GM12878 (cell line): ENCODE results near the gene WWOX. TPM values are rescaled to one million over a fixed set of nuclear protein-coding genes. Genes with fewer than 3 reads are reported as not detected.

Source experiments
- ATAC-seq: fragments of 200-7000 bp; cut with Tn5 transposase; 3 replicates; pipeline ENCODE4 v1.9.1; 2020; ENCODE audit warnings: mild to moderate bottlenecking, moderate library complexity
- BruUV-seq: library from RNA; stranded (reverse); fragments of 400-500 nt; replicated peaks from 2 replicates; lab custom pipeline; 2021; lab: Mats Ljungman, UMichigan
- CTCF ChIA-PET: fragments of 300-600 bp; sonication (Branson Sonifier 250); formaldehyde crosslinking; extraction: SDS; loops from one replicate; lab custom pipeline; 2021; ENCODE audit warnings: inconsistent platforms; lab: Yijun Ruan, JAX
- POLR2A ChIA-PET: fragments of 350-600 bp; formaldehyde crosslinking; extraction: SDS; loops from one replicate; lab custom pipeline; 2021; ENCODE audit warnings: inconsistent platforms; lab: Charles Lee
- RAD21 ChIA-PET: fragments of 300-600 bp; sonication (Branson Sonifier 250); formaldehyde crosslinking; loops from one replicate; lab custom pipeline; 2023; ENCODE audit warnings: antibody characterized with exemption; ENCODE audit not compliant: unreplicated experiment; lab: Charles Lee
- SMC1A ChIA-PET: fragments of 300-600 bp; sonication (Branson Sonifier 250); formaldehyde crosslinking; loops from one replicate; lab custom pipeline; 2023; ENCODE audit not compliant: unreplicated experiment, uncharacterized antibody; lab: Charles Lee
- DNase-seq: peaks from one replicate; pipeline ENCODE4 v3.0.0-alpha.2; 2011; ENCODE audit warnings: low read depth, low spot score
- FAIRE-seq: peaks from 3 replicates; lab custom pipeline; 2011; peaks lifted over from hg19 to GRCh38; lab: Jason Lieb, UNC
- H2AFZ ChIP-seq: 2 replicates; pipeline ENCODE4 v1.6.0; 2011; ENCODE audit warnings: low read depth, low read length, control low read depth; ENCODE audit not compliant: control insufficient read depth
- H3K27ac ChIP-seq: 2 replicates; pipeline ENCODE4 v1.5.1; 2011; ENCODE audit warnings: control low read depth; ENCODE audit not compliant: control insufficient read depth, insufficient read depth
- H3K27me3 ChIP-seq, 2 experiments: replicated peaks in 1 of 2; 2 replicates each; pipeline versions ENCODE4 v1.6.0 to v1.6.1; 2011; ENCODE audit warnings: low read length in 1 of 2; ENCODE audit not compliant: control insufficient read depth in 2 of 2, insufficient read depth in 2 of 2
- H3K36me3 ChIP-seq, 2 experiments: 2 replicates each; pipeline ENCODE4 v1.5.1; 2011; ENCODE audit warnings: low read length in 1 of 2; ENCODE audit not compliant: control insufficient read depth in 2 of 2, insufficient read depth in 2 of 2
- H3K4me1 ChIP-seq: 2 replicates; pipeline ENCODE4 v1.6.1; 2011; ENCODE audit warnings: mild to moderate bottlenecking, low read length, moderate library complexity, mixed read lengths; ENCODE audit not compliant: control insufficient read depth, insufficient read depth
- H3K4me2 ChIP-seq: 2 replicates; pipeline ENCODE4 v1.6.0; 2011; ENCODE audit warnings: control low read depth; ENCODE audit not compliant: control insufficient read depth, insufficient read depth
- H3K4me3 ChIP-seq: fragments of 200-600 bp; sonication (generic); 2 replicates; pipeline ENCODE4 v1.5.1; 2016
- H3K79me2 ChIP-seq: 2 replicates; pipeline ENCODE4 v1.6.0; 2011; ENCODE audit warnings: low read length; ENCODE audit not compliant: control insufficient read depth, insufficient read depth
- H3K9ac ChIP-seq: 2 replicates; pipeline ENCODE4 v1.8.0; 2011; ENCODE audit warnings: low read length, control low read depth, mixed read lengths; ENCODE audit not compliant: control insufficient read depth, insufficient read depth
- H3K9me3 ChIP-seq: replicated peaks from 3 replicates; pipeline ENCODE4 v1.5.1; 2011; ENCODE audit warnings: mild to moderate bottlenecking, low read length; ENCODE audit not compliant: control insufficient read depth, insufficient read depth
- H4K20me1 ChIP-seq: 2 replicates; pipeline ENCODE4 v1.6.0; 2011; ENCODE audit not compliant: control insufficient read depth, insufficient read depth
- BCL11A ChIP-seq: IDR thresholded peaks from 2 replicates; pipeline ENCODE4 v1.6.1; 2011; ENCODE audit warnings: low read depth, low read length
- CHD1 ChIP-seq: IDR thresholded peaks from 2 replicates; pipeline ENCODE4 v1.6.1; 2012; ENCODE audit warnings: low read depth, low read length, improper control_type of control experiment
- HCFC1 ChIP-seq: fragments of 150-350 bp; IDR thresholded peaks from 2 replicates; pipeline ENCODE4 v1.6.1; 2014; ENCODE audit warnings: low read length
- IKZF2 ChIP-seq, 2 experiments: fragments of 450-650 bp; IDR thresholded peaks; 2 replicates each; pipeline ENCODE4 v1.6.1; 2017; ENCODE audit warnings: mild to moderate bottlenecking in 2 of 2, moderate library complexity in 2 of 2
- KAT2A ChIP-seq: conservative IDR thresholded peaks from 2 replicates; pipeline ENCODE4 v1.6.1; 2011; ENCODE audit warnings: low read depth, low read length; ENCODE audit not compliant: control insufficient read depth
- KDM1A ChIP-seq: fragments of 200-600 bp; sonication (generic); IDR thresholded peaks from 2 replicates; pipeline ENCODE4 v1.6.1; 2016; ENCODE audit warnings: borderline replicate concordance
- SMAD5 ChIP-seq: IDR thresholded peaks from 2 replicates; pipeline ENCODE4 v1.6.1; 2016; ENCODE audit warnings: antibody characterized with exemption, low read depth
- SRF ChIP-seq, 2 experiments: IDR thresholded peaks; 2 replicates each; pipeline ENCODE4 v1.6.1; 2011; ENCODE audit warnings: low read depth in 2 of 2, low read length in 2 of 2, mild to moderate bottlenecking in 1 of 2, moderate library complexity in 1 of 2
- ZNF207 ChIP-seq: fragments of 450-650 bp; IDR thresholded peaks from 2 replicates; pipeline ENCODE4 v1.6.1; 2014; ENCODE audit warnings: antibody characterized with exemption, mild to moderate bottlenecking, borderline replicate concordance
- ZSCAN29 ChIP-seq: fragments of 450-650 bp; IDR thresholded peaks from 2 replicates; pipeline ENCODE4 v1.6.1; 2017; ENCODE audit warnings: mild to moderate bottlenecking, moderate library complexity
- WGBS: methylation state at CpG from one replicate; pipeline ENCODE4 v1.1.6; 2016; ENCODE audit warnings: low lambda C conversion rate; ENCODE audit not compliant: insufficient replicate concordance, insufficient coverage; ENCODE audit errors: missing lambda C conversion rate; 5-methylcytosine and 5-hydroxymethylcytosine counted together
- in situ Hi-C: fragments of 300-500 bp; cut with MboI; formaldehyde crosslinking; loops from 9 replicates; pipeline ENCODE4 v1.14.3; 2018; ENCODE audit warnings: mixed read lengths
- intact Hi-C: fragments of 100-400 bp; cut with micrococcal nuclease; formaldehyde crosslinking; loops from one replicate; pipeline ENCODE4 v1.14.2; 2022; ENCODE audit not compliant: unreplicated experiment
- polyA plus RNA-seq, 11 experiments: library from polyadenylated mRNA; depleted of rRNA in 4 of 11; unstranded in 6 of 11; stranded (reverse) in 5 of 11; fragments of >200 nt; fragmentation: Nextera tagmentation in 4 of 11; fragmentation: Illumina TruSeq in 1 of 11; extraction: Ambion mirVana in 4 of 11; extraction: Trizol in 1 of 11; gene quantifications; 1 replicate in 1 of 11; 2 replicates in 10 of 11; pipeline versions ENCODE4 v1.2.1 to v1.2.3, GENCODE V29; 2011 to 2016; ENCODE audit warnings: inconsistent platforms in 2 of 11, missing spikeins in 2 of 11, low read depth in 1 of 11
- total RNA-seq, 4 experiments: library from RNA; depleted of rRNA in 3 of 4; stranded (reverse); fragments of >200 nt in 3 of 4; fragmentation: Illumina TruSeq in 1 of 4; extraction: Trizol in 1 of 4; gene quantifications; 2 replicates each; pipeline versions ENCODE4 v1.2.1 to v1.2.3, GENCODE V29; 2013 to 2021
- TF ChIP-seq, protein P1 (sequence below): IDR thresholded peaks from 2 replicates; pipeline ENCODE4 v1.6.1; 2011; ENCODE audit warnings: borderline replicate concordance, low read depth, mild to moderate bottlenecking, moderate library complexity, low read length; ENCODE audit not compliant: insufficient read depth, poor library complexity, severe bottlenecking
- TF ChIP-seq, protein P2 (sequence below): IDR thresholded peaks from 2 replicates; pipeline ENCODE4 v1.6.1; 2012; ENCODE audit warnings: low read depth, low read length, improper control_type of control experiment
- TF ChIP-seq, protein P3 (sequence below): fragments of 450-650 bp; formaldehyde crosslinking; IDR thresholded peaks from 2 replicates; pipeline ENCODE4 v1.5.0; 2022; ENCODE audit warnings: mild to moderate bottlenecking, missing genetic modification characterization
- TF ChIP-seq, protein P4 (sequence below): fragments of 450-650 bp; IDR thresholded peaks from 2 replicates; pipeline ENCODE4 v1.6.1; 2016; ENCODE audit warnings: mild to moderate bottlenecking
- TF ChIP-seq, protein P5 (sequence below): fragments of 450-650 bp; IDR thresholded peaks from 2 replicates; pipeline ENCODE4 v1.6.1; 2017; ENCODE audit warnings: mild to moderate bottlenecking

Gene WWOX
- total and polyA plus RNA-seq, 10 of the 15 experiments (the other 5 are each of a cell fraction or from before 2014, with no cell fraction given), result 2.8 to 24.4 (median 17.8) TPM

DNA sequence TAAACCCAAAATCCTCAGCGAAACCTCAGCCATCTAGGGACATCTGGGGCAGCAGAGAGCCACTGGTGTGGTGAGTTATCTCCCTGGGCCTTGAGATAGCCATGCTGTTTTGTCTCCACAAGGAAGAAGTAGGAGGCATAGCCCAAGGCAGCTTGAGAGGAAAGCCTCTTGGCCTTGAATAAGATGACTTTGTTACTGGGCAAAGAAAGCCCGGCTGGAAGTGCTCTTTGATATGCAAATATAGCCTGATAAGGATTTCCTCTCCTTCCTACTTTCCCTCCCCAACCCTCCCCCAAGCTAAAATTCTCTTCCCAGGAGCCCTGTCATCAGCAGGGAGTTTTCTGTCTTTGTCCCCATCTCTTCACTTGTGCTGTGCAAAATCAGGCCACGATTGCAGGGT is 806.7 kb downstream of the WWOX start (continued):
- TF ChIP-seq, protein P1, sequence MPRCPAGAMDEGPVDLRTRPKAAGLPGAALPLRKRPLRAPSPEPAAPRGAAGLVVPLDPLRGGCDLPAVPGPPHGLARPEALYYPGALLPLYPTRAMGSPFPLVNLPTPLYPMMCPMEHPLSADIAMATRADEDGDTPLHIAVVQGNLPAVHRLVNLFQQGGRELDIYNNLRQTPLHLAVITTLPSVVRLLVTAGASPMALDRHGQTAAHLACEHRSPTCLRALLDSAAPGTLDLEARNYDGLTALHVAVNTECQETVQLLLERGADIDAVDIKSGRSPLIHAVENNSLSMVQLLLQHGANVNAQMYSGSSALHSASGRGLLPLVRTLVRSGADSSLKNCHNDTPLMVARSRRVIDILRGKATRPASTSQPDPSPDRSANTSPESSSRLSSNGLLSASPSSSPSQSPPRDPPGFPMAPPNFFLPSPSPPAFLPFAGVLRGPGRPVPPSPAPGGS, result no peak

DNA sequence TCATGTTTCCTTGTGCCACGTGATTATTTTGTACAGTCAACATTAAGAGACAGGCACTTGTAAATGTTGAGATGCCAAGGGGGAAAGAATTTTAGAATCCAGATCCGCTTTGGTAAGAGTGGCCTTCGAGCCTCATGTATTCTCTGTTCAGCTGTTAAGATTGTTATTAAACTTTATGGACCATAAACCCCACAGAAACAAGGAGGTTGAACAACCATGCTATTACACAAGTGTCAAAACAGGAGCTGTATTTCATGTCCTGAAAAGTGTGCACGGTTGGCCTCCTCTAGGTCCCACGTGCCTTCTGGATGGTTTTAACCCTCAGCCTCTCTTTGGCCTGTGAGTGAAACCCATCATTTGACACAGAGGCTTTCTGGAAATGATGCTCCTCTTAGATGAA is 809.8 kb downstream of the WWOX start:
- no peaks in the 10 kb centered on the region for H3K9me3 ChIP-seq
- ChIA-PET CTCF (no interaction called here), SMC1A (no interaction called here), POLR2A (no interaction called here), RAD21 (no interaction called here)
- 30% methylated on average over 5 of the region's 5 CpGs for WGBS
- no peaks in the 10 kb centered on the region for H4K20me1 ChIP-seq
- in situ Hi-C loops, result no loop called here
- no peak overlapping the region for H3K4me2 ChIP-seq
- H2AFZ ChIP-seq, result no peak overlapping the region
- H3K27me3 ChIP-seq, result no peaks in the 10 kb centered on the region
- H3K9ac ChIP-seq, result no peak overlapping the region
- FAIRE-seq (no peak), DNase-seq (no peak), ATAC-seq (no peak)
- no peaks in the 10 kb centered on the region for H3K79me2 ChIP-seq
- no peak overlapping the region for H3K4me3 ChIP-seq
- intact Hi-C loops, result no loop called here
- no peak overlapping the region for H3K27ac ChIP-seq
- H3K4me1 ChIP-seq, result no peaks in the 10 kb centered on the region
- no TSS peak for BruUV-seq
- H3K36me3 ChIP-seq, result no peaks in the 10 kb centered on the region
- TF ChIP-seq HCFC1 (no peak), BCL11A (no peak), KAT2A (no peak), SMAD5 (no peak), SRF (IDR thresholded peaks at IDR 0.05; ENCODE audit: low read depth in 2 of 2, low read length in 2 of 2) (no peak), IKZF2 (IDR thresholded peaks at IDR 0.05) (no peak), CHD1 (no peak), ZSCAN29 (no peak), KDM1A (no peak), ZNF207 (no peak)
- TF ChIP-seq, protein P2, sequence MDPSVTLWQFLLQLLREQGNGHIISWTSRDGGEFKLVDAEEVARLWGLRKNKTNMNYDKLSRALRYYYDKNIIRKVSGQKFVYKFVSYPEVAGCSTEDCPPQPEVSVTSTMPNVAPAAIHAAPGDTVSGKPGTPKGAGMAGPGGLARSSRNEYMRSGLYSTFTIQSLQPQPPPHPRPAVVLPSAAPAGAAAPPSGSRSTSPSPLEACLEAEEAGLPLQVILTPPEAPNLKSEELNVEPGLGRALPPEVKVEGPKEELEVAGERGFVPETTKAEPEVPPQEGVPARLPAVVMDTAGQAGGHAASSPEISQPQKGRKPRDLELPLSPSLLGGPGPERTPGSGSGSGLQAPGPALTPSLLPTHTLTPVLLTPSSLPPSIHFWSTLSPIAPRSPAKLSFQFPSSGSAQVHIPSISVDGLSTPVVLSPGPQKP, result no peak
- TF ChIP-seq, protein P3, sequence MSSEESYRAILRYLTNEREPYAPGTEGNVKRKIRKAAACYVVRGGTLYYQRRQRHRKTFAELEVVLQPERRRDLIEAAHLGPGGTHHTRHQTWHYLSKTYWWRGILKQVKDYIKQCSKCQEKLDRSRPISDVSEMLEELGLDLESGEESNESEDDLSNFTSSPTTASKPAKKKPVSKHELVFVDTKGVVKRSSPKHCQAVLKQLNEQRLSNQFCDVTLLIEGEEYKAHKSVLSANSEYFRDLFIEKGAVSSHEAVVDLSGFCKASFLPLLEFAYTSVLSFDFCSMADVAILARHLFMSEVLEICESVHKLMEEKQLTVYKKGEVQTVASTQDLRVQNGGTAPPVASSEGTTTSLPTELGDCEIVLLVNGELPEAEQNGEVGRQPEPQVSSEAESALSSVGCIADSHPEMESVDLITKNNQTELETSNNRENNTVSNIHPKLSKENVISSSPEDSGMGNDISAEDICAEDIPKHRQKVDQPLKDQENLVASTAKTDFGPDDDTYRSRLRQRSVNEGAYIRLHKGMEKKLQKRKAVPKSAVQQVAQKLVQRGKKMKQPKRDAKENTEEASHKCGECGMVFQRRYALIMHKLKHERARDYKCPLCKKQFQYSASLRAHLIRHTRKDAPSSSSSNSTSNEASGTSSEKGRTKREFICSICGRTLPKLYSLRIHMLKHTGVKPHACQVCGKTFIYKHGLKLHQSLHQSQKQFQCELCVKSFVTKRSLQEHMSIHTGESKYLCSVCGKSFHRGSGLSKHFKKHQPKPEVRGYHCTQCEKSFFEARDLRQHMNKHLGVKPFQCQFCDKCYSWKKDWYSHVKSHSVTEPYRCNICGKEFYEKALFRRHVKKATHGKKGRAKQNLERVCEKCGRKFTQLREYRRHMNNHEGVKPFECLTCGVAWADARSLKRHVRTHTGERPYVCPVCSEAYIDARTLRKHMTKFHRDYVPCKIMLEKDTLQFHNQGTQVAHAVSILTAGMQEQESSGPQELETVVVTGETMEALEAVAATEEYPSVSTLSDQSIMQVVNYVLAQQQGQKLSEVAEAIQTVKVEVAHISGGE (CRISPR knock-in tag), result no peak
- TF ChIP-seq, protein P4, sequence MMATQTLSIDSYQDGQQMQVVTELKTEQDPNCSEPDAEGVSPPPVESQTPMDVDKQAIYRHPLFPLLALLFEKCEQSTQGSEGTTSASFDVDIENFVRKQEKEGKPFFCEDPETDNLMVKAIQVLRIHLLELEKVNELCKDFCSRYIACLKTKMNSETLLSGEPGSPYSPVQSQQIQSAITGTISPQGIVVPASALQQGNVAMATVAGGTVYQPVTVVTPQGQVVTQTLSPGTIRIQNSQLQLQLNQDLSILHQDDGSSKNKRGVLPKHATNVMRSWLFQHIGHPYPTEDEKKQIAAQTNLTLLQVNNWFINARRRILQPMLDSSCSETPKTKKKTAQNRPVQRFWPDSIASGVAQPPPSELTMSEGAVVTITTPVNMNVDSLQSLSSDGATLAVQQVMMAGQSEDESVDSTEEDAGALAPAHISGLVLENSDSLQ, result no peak
- TF ChIP-seq, protein P5, sequence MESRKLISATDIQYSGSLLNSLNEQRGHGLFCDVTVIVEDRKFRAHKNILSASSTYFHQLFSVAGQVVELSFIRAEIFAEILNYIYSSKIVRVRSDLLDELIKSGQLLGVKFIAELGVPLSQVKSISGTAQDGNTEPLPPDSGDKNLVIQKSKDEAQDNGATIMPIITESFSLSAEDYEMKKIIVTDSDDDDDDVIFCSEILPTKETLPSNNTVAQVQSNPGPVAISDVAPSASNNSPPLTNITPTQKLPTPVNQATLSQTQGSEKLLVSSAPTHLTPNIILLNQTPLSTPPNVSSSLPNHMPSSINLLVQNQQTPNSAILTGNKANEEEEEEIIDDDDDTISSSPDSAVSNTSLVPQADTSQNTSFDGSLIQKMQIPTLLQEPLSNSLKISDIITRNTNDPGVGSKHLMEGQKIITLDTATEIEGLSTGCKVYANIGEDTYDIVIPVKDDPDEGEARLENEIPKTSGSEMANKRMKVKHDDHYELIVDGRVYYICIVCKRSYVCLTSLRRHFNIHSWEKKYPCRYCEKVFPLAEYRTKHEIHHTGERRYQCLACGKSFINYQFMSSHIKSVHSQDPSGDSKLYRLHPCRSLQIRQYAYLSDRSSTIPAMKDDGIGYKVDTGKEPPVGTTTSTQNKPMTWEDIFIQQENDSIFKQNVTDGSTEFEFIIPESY, result no peak
